C4-2B (cell line): Measurements from ENCODE around the gene NAP1L4.
"Not testable (repeated sequence)": the region's sequence is repeated elsewhere in the genome, so short reads cannot be mapped to it uniquely, and the experiment has no call there.

ENCODE experiments used
- H3K27ac ChIP-seq: fragments of 450-650 bp; 2 replicates; pipeline ENCODE4 v1.5.1; 2017
- CTCF ChIP-seq: fragments of 450-650 bp; conservative IDR thresholded peaks from 2 replicates; pipeline ENCODE4 v1.5.1; 2017; ENCODE audit warnings: mild to moderate bottlenecking
- ZFX ChIP-seq: fragments of 450-650 bp; IDR thresholded peaks from 2 replicates; pipeline ENCODE4 v1.6.1; 2017

NAP1L4 gene

GRCh38 chr11:2909133-2909902, 82.8 kb downstream of the NAP1L4 start:
- TF ChIP-seq CTCF (no peak), ZFX (no peak)

DNA sequence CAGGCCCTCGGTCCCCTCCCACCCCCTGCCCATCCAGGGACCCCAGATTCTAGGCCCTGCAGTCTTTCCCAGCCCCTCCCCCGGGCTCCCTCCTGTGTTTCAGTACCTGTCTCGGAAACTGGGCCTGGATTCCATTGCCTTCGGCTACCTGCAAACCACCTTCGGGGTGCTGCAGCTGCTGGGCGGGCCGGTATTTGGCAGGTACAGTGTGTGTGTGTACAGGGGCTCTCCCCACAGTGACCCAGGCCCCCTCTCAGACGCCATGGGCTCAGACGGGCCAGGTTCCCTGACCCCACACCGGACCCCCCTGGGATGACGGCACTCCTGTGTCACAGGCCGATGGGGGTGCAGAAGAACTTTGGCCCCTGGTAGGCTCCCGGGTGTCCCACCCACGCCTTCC, 84.0 kb downstream of the NAP1L4 start:
- TF ChIP-seq ZFX = no peak
- no peak overlapping the region for H3K27ac ChIP-seq

More at GRCh38 chr11:2909133-2909902, 82.8 kb downstream of the NAP1L4 start:
- H3K27ac ChIP-seq = no peak overlapping the region

GRCh38 chr11:2905299-2905698, 86.8 kb downstream of the NAP1L4 start:
- not testable (repeated sequence) for H3K27ac ChIP-seq

DNA sequence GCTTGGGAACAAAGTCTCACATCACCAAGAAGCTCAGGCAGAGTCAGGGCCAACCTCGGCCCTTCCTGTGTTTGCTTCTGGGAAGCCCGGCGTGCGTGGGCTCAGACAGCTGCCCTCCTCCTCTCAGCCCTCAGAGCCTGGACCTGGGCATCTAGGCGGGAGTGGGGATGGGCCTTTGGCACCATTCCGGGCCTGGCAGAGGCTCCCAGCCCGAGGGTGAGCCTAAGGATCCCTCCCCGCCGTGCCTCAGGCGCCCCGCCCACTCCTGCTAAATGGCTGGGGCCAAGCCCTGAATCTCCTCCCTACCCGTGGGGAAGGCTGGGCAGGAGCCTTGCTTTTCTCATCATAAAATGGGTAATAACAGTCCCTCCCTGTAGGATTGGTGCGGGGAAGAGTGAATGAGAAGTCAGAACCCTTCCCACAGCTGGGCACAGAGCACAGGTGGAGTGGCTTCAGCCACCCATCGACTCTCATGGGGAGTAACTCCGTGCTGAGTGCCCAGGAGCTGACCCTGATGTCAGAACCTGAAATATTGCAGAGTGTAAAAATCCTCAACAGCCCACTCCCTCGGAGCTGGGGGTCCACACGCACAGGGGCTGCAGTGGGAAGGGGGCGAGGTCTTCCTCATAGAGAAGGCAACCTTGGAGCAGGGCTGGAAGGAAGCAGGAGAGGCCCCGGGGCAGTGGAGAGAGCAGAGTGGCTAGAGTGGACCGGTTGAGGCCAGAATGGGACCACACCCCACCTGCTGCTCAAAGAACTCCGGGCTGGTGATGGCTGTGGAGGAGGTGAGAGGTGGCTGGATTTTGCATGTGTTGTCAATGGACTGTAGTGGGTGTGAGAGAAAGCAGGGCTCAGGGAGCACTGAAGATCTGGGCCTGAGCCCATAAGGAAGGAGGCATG, 87.7 kb downstream of the NAP1L4 start:
- TF ChIP-seq CTCF (no peak), ZFX (no peak)
- no peak overlapping the region for H3K27ac ChIP-seq

DNA sequence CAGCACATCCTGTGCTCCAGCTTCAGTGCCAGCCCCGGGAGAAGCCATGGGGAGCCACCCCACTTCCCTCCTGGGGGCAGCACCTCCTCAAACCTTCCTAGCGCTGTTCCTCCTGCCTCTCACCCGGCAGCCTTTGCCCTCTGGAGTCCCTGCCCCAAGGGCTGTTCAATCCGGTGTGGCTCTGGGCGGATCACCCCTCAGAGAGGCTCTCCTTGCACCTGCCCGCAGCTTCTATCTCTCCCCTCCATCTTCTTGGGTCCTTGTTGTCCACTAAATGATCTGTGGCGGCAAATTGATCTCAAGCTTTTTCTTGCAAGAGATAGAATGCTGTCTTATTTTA, 88.5 kb downstream of the NAP1L4 start:
- TF ChIP-seq ZFX (no peak), CTCF (no peak)
- peak overlapping the region; percentile 92; the same call in 1 of the 2 replicates for H3K27ac ChIP-seq

DNA sequence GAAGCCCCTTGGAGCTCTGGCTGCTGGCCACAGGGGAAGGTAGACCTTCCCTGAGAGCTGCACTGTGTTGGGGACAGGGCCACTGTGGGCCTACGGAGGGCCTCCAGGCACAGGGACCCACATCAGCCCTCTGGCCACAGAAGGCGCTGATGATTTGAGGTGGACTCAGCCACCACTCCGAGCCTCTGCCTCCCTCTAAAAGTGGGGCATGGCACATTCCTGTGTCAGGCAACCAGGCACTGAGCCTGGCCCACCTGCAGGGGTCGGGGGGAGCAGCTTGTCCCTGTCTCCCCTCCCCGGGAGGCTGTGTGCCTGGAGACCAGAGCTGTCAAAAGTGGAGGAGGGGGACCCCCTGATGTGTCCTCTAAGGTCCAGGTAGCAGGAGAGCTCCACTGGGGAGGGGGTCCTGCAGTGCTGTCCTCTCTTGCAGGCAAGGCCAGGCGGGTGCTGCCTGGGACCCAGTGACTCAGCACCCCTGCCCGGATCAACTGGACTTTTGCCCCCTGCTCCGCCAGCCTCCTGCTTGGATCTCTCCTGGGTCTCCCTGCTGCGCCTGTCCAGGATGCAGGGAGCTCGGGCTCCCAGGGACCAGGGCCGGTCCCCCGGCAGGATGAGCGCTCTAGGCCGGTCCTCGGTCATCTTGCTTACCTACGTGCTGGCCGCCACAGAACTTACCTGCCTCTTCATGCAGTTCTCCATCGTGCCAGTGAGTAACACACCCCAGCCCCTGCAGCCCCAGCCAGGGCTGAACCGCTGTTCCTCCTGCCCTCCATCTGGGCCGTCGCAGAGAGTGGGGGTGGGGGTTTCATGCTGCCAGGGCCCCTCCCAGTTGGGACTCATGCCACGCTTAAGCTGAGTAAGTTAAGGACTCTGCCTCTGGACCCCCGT, 89.1 kb downstream of the NAP1L4 start:
- TF ChIP-seq ZFX (no peak; the same call in 1 of the 2 replicates), CTCF (no peak)
- H3K27ac ChIP-seq = peak overlapping the region; percentile 92

- H3K27ac ChIP-seq = peak overlapping the region; percentile 92
- peak; percentile 17; the same call in 1 of the 2 replicates for TF ChIP-seq ZFX
- TF ChIP-seq CTCF = no peak
Measured at GRCh38 chr11:2901854-2902783, 90.0 kb downstream of the NAP1L4 start.
